SU-DHL-6 (cell line): Measurements from ENCODE around the gene CRISPLD2.

ENCODE experiments used
- H2AFZ ChIP-seq: fragments of 200-600 bp; sonication (generic); 2 replicates; pipeline ENCODE4 v1.6.1; 2014; ENCODE audit warnings: low read depth, mild to moderate bottlenecking, moderate library complexity, mixed read lengths, antibody characterized with exemption, low read length; ENCODE audit not compliant: severe bottlenecking
- H3F3A ChIP-seq: fragments of 200-600 bp; shearing (Covaris generic); 2 replicates; pipeline ENCODE4 v1.6.0; 2016; ENCODE audit warnings: antibody characterized with exemption, mild to moderate bottlenecking; ENCODE audit not compliant: insufficient read depth
- H3K27ac ChIP-seq: fragments of 200-600 bp; sonication (generic); 2 replicates; pipeline ENCODE4 v1.5.1; 2016; ENCODE audit warnings: low read depth, mild to moderate bottlenecking, low read length, moderate library complexity, mixed read lengths
- H3K27me3 ChIP-seq: fragments of 200-600 bp; sonication (generic), shearing (Covaris generic); 2 replicates; pipeline ENCODE4 v1.6.0; 2014; ENCODE audit warnings: mild to moderate bottlenecking, low read length
- H3K36me3 ChIP-seq: fragments of 200-600 bp; sonication (generic); 2 replicates; pipeline ENCODE4 v1.6.1; 2014; ENCODE audit warnings: mild to moderate bottlenecking, low read length, mixed read lengths
- H3K4me2 ChIP-seq: fragments of 300-600, 200-600 bp; shearing (Covaris generic), sonication (generic); 2 replicates; pipeline ENCODE4 v1.6.0; 2014; ENCODE audit warnings: low read length, low read depth, mild to moderate bottlenecking; ENCODE audit not compliant: poor library complexity, severe bottlenecking
- H3K4me3 ChIP-seq: fragments of 200-600 bp; sonication (generic); 2 replicates; pipeline ENCODE4 v1.5.1; 2014; ENCODE audit warnings: antibody characterized with exemption, low read length, mild to moderate bottlenecking, mixed read lengths; ENCODE audit not compliant: insufficient read depth, poor library complexity, severe bottlenecking
- H3K79me2 ChIP-seq: fragments of 200-600 bp; sonication (generic); 2 replicates; pipeline ENCODE4 v1.6.1; 2014; ENCODE audit warnings: mild to moderate bottlenecking, low read length, moderate library complexity; ENCODE audit not compliant: insufficient read depth
- H3K9ac ChIP-seq: fragments of 200-600 bp; sonication (generic); 2 replicates; pipeline ENCODE4 v1.7.0; 2014; ENCODE audit warnings: mild to moderate bottlenecking, low read length
- H3K9me2 ChIP-seq: fragments of 200-600 bp; sonication (generic); replicated peaks from 2 replicates; pipeline ENCODE4 v1.6.1; 2014; ENCODE audit warnings: low read length; ENCODE audit not compliant: insufficient read depth
- H3K9me3 ChIP-seq: fragments of 200-600 bp; sonication (generic); 2 replicates; pipeline ENCODE4 v1.6.1; 2014; ENCODE audit warnings: low read length, mixed read lengths; ENCODE audit not compliant: insufficient read depth
- H4K20me1 ChIP-seq: fragments of 200-600 bp; sonication (generic); 2 replicates; pipeline ENCODE4 v1.6.1; 2014; ENCODE audit warnings: low read depth, mild to moderate bottlenecking, antibody characterized with exemption, low read length, moderate library complexity, mixed read lengths
- CTCF ChIP-seq: fragments of 200-600 bp; sonication (generic); IDR thresholded peaks from one replicate; pipeline ENCODE4 v1.5.1; 2017; ENCODE audit warnings: antibody characterized with exemption, mild to moderate bottlenecking, low read length, moderate library complexity; ENCODE audit not compliant: insufficient read depth, poor library complexity, severe bottlenecking
- EZH2phosphoT487 ChIP-seq: fragments of 200-600 bp; sonication (generic), shearing (Covaris generic); conservative IDR thresholded peaks from 2 replicates; pipeline ENCODE4 v1.6.1; 2018; ENCODE audit warnings: mild to moderate bottlenecking, antibody characterized with exemption, low read length, moderate library complexity, mixed read lengths

Gene CRISPLD2

DNA sequence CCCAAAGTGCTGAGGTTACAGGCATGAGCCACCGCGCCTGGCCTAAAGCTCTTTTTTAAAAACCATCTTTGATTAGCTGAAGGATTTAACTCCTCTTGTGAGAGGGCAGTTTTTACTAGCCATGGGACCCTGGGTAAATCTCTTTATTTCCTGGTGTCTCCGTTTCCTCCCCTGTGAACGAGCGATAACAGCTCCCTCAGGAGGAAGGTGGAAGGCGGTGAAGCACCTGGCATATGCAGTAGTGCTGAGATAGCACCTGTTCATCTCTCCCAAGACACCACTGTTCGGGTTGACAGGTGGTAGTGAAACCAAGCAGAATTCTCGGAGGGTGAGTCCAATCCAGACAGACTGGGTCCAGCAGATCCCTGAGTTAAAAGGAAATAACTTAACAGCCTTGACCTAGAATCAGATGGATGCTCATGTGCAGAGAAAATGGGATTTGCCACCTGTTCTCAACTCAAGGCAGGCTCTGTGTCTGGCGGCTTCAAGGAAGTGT is 86.2 kb downstream of the CRISPLD2 start:
- Histone ChIP-seq H3K79me2 (no peaks in the 10 kb centered on the region), H3F3A (no peaks in the 10 kb centered on the region), H3K27me3 (no peaks in the 10 kb centered on the region), H2AFZ (no peak overlapping the region), H3K27ac (no peak overlapping the region), H4K20me1 (no peaks in the 10 kb centered on the region), H3K36me3 (no peaks in the 10 kb centered on the region), H3K4me3 (no peak overlapping the region), H3K4me2 (no peak overlapping the region), H3K9me2 (no peaks in the 10 kb centered on the region), H3K9me3 (no peaks in the 10 kb centered on the region), H3K9ac (no peak overlapping the region)
- TF ChIP-seq CTCF = no peak
- no peak for TF ChIP-seq EZH2phosphoT487

DNA sequence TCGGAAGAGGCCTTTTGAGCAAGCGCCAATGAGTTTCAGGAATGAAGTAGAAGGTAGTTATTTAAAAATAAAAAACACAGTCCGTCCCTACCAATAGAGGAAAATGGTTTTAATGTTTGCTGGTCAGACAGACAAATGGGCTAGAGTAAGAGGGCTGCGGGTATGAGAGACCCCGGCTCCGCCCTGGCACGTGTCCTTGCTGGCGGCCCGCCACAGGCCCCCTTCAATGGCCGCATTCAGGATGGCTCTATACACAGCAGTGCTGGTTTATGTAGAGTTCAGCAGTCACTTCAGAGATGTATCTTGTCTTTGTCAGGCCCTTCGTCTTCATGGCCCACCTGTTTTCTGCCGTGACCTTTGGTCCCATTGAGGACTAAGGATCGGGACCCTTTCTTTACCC is 87.3 kb downstream of the CRISPLD2 start:
- H3K4me2 ChIP-seq = no peak overlapping the region
- no peaks in the 10 kb centered on the region for H4K20me1 ChIP-seq
- H3K9me3 ChIP-seq = no peaks in the 10 kb centered on the region
- H3K4me3 ChIP-seq = no peak overlapping the region
- H3K27me3 ChIP-seq = no peaks in the 10 kb centered on the region
- TF ChIP-seq CTCF = no peak
- no peak for TF ChIP-seq EZH2phosphoT487
- H3F3A ChIP-seq = no peaks in the 10 kb centered on the region
- H2AFZ ChIP-seq = no peak overlapping the region
- H3K9me2 ChIP-seq = no peaks in the 10 kb centered on the region
- H3K79me2 ChIP-seq = no peaks in the 10 kb centered on the region
- H3K9ac ChIP-seq = no peak overlapping the region
- H3K27ac ChIP-seq = no peak overlapping the region
- no peaks in the 10 kb centered on the region for H3K36me3 ChIP-seq

GRCh38 chr16:84907575-84907974 is 87.8 kb downstream of the CRISPLD2 start:
- H3K9me3 ChIP-seq = no peaks in the 10 kb centered on the region
- H3K36me3 ChIP-seq = no peaks in the 10 kb centered on the region
- H4K20me1 ChIP-seq = no peaks in the 10 kb centered on the region
- no peaks in the 10 kb centered on the region for H3K9me2 ChIP-seq
- no peak overlapping the region for H3K4me2 ChIP-seq
- H3K9ac ChIP-seq = no peak overlapping the region
- no peak overlapping the region for H2AFZ ChIP-seq
- no peaks in the 10 kb centered on the region for H3K79me2 ChIP-seq
- H3K4me3 ChIP-seq = no peak overlapping the region
- H3K27me3 ChIP-seq = no peaks in the 10 kb centered on the region
- H3F3A ChIP-seq = no peaks in the 10 kb centered on the region
- TF ChIP-seq CTCF = no peak
- no peak for TF ChIP-seq EZH2phosphoT487
- no peak overlapping the region for H3K27ac ChIP-seq
